Transverse colon (tissue), 4 donors: ENCODE results near the gene GPC5.

ENCODE experiments used
- EP300 ChIP-seq: sonication (generic); formaldehyde crosslinking; IDR thresholded peaks from one replicate; pipeline ENCODE4 v1.6.1; 2017; ENCODE audit warnings: antibody characterized with exemption, low read depth
- POLR2A ChIP-seq: fragments of 450-650 bp; IDR thresholded peaks from one replicate; pipeline ENCODE4 v1.6.1; 2016; ENCODE audit warnings: antibody characterized with exemption, mild to moderate bottlenecking, moderate library complexity
- POLR2AphosphoS5 ChIP-seq, 3 donors: sonication (generic); formaldehyde crosslinking; IDR thresholded peaks; one replicate each; pipeline ENCODE4 v1.6.1; 2016; ENCODE audit warnings: antibody characterized with exemption in 3 of 3
- TF ChIP-seq, protein P1 (sequence below), 5 experiments: fragments of 200-600 bp in 3 of 5; fragments of 450-650 bp in 2 of 5; sonication (generic) in 3 of 5; IDR thresholded peaks; 1 replicate in 2 of 5; 2 replicates in 3 of 5; pipeline ENCODE4 v1.5.1; 2016 to 2017; ENCODE audit warnings: antibody characterized with exemption in 5 of 5, inconsistent platforms in 3 of 5, mild to moderate bottlenecking in 2 of 5, moderate library complexity in 1 of 5

DNA sequence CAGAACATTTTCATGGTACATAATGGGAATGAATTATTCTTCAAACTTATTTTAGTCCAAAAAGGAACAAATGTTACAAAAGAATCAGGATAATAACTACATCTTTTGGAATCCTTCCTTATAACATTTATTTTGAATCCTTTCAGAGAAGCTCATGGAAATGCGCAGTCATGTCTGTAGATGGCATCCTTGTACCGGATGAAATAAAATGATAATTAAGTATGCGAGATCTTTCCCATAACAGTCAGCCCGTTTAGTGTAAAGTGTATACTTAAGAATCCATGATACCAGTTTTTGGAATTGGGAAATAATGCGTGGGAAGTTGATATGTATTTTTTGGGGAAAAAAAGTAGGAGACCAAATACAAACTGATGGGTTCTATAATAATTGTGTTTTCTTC, 418.8 kb downstream of the GPC5 start:
- TF ChIP-seq, protein P1, sequence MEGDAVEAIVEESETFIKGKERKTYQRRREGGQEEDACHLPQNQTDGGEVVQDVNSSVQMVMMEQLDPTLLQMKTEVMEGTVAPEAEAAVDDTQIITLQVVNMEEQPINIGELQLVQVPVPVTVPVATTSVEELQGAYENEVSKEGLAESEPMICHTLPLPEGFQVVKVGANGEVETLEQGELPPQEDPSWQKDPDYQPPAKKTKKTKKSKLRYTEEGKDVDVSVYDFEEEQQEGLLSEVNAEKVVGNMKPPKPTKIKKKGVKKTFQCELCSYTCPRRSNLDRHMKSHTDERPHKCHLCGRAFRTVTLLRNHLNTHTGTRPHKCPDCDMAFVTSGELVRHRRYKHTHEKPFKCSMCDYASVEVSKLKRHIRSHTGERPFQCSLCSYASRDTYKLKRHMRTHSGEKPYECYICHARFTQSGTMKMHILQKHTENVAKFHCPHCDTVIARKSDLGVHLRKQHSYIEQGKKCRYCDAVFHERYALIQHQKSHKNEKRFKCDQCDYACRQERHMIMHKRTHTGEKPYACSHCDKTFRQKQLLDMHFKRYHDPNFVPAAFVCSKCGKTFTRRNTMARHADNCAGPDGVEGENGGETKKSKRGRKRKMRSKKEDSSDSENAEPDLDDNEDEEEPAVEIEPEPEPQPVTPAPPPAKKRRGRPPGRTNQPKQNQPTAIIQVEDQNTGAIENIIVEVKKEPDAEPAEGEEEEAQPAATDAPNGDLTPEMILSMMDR (IDR thresholded peaks at IDR 0.05): no peak
- TF ChIP-seq POLR2A: no peak
- no peak for TF ChIP-seq POLR2AphosphoS5 (IDR thresholded peaks at IDR 0.05)
- TF ChIP-seq EP300: no peak
